Hematopoietic multipotent progenitor cell treated with erythropoietin and hydrocortisone succinate and interleukin-3 and kit ligand, for 17 days (in vitro differentiated cells): ENCODE data around the gene CNIH3.
"Not testable (repeated sequence)": the region's sequence is repeated elsewhere in the genome, so short reads cannot be mapped to it uniquely, and the experiment has no call there.

Source experiments
- DNase-seq: peaks from one replicate; pipeline ENCODE4 v3.0.0-alpha.2; 2015; ENCODE audit warnings: low spot score

Gene CNIH3

DNA sequence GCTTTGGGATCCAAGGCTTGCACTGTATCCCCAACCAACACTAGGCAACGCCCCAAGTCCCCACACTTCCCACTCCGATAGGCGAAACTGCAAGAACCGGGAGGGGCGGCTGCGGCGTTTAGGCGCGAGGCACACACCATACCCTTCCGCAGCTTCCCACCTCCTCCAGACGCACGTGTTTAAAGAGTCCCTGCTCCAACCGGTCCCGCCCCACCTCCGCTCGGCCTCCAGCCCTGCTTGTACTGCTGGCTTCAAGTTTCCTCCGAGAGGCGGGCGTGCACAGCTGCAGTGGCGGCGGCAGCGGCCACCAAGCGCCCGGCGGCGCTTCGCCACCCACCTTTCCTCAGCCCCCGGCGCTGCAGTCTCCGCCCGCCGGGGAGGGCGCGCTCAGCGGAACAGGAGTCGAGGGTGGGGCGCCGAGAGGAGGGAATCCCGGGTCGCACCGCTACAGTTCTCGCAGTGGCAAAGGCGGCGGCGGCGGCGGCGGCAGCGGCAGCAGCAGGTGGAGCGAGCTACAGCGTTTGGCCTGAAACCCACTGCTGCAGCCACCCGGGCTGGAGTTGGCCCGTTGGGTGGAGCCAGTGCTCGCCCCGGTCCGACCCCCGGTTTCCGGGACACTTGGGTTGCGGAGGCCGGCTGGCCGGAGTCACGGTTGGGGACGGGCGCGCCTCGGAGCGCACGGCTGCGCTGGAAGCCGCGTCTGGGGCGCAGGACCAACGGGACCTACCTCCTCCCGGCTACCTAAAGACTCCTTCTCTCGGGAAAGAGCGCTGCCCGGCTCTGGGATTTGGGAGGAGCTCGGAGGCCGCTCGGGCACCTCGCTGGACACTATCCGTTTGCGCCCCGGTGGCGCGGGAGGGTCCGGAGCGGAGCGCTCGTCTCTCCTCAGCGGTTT, at the start of gene CNIH3:
Gene CNIH3, plus strand, starts transcription at position 457 of the 895 bp plus-strand sequence. CDS start 858 bp downstream, outside the sequence.
- DNase-seq: no peak

DNA sequence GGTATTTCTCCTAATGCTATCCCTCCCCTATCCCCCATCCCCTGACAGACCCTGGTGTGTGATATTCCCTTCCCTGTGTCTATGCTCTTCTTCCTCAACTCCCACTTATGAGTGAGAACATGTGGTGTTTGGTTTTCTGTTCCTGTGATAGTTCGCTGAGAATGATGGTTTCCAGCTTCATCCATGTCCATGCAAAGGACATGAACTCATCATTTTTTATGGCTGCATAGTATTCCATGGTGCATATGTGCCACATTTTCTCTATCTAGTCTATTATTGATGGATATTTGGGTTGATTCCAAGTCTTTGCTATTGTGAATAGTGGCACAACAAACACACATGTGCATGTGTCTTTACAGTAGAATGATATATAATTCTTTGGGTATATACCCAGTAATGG, 49.6 kb upstream of the CNIH3 start:
- not testable (repeated sequence) for DNase-seq

DNA sequence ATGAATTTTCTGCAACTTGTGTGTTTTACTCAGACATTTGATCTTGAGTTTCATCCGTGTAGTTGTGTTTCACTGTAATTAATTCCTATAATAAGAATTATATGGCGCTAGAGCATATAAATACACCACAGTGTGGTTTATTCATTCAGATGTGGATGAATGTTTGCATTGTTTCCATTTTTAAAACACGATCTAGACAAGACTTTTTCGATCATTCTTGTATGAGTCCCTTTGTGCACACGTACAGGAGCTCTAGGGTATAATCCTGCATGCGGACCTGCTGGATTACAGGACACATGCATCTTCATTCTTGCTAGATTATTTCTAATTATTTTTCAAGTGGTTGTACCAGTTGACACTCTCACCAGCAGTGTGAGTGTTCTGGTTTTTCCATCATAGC, 46.8 kb upstream of the CNIH3 start:
- no peak for DNase-seq

DNA sequence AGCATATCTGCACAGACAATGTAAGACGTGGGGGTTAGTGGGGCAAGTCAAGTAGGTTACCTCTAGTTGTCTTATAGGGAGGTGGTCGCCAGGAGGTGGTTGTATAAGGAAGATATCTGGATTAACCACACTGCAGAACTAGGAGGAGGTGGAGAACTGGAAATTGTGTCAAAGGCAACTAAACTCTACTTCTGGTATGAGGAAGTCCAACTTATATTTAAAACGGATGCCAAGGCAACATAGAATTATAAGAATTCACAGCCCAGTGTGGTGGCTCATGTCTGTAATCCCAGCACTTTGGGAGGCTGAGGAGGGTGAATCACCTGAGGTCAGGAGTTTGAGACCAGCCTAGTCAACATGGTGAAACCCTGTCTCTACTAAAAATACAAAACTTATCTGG, 44.1 kb upstream of the CNIH3 start:
- DNase-seq: not testable (repeated sequence)

DNA sequence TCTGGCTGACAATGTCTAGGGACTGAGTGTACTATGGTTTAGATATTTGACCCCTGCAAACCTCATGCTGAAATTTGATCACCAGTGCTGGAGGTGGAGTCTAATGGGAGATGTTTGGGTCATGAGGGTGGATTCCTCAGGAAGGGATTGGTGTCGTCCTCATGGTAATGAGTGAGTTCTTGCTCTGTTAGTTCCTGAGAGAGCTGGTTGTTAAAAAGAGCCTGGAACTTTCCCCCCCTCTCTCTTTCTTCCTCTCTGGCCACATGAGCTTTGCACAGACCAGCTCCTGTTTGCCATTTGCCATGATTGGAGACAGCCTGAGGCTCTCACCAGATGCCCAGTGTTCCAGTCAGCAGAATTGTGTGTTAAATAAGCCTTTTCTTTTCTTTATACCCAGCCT, 36.6 kb upstream of the CNIH3 start:
- no peak for DNase-seq

DNA sequence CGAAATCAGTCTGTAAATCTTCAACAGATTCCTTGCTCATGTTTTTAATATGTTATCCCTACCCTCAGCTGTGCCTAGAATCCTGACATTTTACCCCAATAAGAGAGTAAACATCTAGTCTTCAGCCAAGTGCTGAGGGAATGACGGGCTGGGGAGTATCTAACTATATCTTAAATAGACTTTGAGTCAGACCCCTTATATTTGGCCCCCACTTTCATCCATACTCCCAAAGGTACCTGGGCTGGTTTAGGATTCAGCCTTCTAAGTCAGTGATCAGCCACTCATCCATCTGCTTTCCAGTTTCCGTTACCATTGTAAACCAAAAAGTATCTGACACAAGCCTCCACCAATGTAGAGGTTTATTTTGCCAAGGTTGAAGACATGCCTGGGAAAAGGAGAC, 36.1 kb upstream of the CNIH3 start:
- no peak for DNase-seq

DNA sequence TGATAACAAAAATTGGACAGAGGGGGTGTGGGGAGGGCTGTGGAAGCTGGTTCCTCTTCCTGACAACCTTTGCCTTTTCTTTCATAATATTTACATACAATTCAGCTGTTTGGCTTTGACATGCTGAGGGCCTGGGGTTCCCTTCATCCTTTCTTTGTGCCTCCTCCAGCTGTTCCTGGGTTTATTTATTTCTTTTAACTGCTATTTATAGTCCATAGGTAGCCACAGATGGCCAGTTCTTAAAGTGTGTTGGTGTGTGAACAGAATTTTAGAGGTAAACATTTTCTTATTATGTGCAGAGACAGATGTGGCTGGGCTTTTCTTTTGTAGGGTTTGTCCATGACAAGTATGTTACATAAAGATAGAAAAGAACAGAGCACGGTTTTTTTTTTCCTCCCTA, 34.1 kb upstream of the CNIH3 start:
- DNase-seq: no peak

DNA sequence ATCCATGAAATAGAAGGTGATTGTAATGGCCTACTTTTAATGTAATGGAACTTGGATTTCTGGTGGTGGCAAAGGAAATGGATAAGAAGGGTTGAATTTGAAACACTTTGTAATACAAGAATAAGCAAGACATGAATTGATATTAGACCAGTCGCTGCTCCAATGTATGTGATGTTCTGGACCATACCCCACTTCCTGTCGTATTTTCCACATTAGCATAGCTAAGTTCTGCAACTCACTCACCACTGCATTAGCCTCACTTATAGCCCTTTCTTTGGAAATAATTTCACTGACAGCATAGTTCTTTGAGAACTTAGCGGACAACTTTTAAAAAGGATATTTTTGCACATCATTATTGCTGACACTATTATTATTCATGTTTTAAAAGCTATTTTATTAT, 32.3 kb upstream of the CNIH3 start:
- DNase-seq: no peak

DNA sequence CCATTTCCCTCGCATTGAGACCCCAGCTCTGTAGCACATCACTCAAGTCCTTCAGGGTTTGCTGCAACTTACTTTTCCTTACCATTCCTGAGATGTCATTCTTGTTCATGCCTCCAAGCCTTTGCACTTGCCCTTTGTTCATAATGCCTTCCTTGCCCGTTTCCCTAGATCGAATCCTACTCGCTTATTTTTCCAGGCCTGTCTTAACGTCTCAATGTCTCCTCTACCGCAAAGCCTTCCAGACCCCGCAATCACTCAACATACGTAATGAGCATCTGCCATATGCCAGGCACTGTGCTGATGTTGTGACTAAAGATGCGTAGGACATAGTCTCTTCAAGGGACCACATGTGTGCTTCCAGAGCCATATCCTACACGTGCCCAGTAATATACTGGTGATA, 31.1 kb upstream of the CNIH3 start:
- no peak for DNase-seq

DNA sequence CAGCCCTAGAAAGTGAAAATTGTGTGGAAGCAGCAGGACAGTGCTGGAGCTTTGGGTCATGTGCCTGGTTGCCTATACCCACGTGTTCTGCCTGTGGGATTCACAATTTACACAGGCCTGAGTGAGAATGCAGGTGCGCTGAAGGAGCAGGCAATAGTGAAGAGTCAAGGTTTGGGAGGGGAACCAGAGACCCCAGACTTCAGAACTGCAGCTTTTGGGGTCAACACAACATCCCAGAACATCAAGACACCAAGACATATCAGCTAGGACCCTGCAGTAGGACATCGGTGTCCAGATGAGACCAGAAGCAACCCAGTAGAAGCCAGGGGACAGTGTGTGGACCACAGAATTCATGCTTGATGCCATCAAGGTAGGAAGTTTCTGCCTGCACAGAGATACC, 29.1 kb upstream of the CNIH3 start:
- no peak for DNase-seq

DNA sequence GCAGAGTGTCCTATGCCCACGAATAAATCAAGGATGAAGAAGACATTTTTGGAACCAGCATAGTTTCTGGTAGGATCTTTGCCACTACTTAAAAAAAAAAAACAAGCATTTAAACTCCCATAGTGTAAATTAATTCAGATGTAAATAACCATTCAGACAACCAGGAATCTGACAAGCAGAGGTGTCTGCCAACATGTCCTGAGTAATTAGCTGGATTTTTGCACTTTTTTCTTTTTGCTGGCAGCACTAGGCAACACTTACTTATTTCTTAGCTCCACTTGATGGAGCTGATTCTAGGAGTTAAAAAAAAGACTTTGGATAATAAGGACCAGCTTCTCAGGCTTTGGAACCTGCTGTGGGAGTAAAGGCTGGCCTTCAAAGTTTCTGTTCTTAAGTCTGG, 27.6 kb upstream of the CNIH3 start:
- no peak for DNase-seq

DNA sequence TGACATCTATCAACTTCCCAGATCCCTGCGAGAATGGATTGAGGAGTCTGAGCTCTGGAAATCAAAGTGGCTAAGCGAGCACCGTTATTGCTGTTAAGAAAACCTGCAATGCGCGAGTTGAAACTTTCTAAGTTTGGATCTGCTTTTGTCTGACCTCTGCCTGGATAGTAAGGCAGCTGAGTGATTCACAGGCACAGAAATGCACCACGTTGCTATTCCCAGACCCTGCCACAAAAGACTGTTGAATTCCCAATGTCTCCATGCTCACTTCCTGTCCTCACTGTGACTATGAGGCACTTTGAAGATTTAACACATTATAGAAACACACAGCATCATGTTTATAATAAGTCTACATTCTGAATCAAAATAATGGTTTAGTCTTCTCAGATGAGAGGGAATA, 27.1 kb upstream of the CNIH3 start:
- no peak for DNase-seq

DNA sequence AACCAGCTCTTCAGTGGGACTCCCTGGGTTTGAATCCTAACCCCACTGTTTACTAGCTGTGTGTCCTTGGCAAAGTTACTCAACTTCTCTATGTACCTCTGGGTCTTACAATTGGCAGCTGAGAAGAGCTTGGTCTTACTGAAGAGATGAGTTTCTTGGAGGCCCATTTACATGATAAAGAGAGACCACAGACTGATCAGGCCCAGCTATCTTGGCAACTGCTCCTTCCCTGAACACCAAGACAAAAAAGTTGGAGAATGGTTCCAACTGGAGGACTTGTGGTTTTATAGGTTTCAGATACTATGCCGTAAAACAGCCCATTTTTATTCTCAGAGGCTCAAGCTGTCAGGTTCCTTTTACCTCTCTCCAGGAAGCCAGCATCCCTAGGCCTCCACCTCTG, 24.8 kb upstream of the CNIH3 start:
- DNase-seq: no peak

DNA sequence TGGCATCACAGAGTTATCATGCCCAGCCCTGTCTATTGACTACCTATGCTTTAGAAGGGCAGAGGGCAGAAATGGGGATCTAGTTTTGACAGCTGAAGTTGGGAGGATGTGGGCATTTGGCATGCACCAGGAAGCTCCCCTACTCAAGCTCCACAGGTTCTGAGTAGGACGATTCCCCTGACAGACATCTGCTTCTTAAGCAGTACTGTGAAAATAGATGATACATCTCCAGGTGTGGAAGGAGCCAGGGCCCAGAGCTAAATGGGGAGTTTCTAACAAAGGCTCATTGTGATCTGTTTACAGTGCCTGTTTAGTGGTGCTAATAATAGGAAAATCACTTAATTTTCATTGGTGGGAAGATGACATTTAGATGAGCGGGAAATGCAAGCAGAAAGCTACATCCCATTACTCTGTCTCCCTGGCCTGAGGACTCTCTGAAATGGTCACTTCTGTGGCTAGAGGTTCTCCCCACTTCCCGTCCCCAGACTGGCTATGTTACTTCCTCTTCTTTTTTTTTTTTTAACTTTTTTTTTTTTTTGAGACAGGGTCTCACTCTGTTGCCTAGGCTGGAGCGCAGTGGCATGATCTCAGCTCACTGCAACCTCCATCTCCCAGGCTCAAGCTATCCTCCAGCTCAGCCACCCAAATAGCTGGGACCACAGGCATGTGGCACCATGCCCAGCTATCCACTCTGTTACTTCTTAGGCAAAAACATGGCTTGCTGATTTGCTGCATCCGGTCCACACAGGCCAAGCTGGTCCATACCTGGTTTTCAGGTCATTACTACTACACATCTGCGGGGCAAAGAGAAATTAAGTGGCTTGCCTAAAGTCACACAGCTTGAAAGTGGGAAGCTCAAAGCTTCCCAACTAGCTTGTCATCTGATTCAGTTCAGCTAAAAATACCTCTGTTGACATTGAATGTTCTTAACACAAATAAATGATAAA, 23.2 kb upstream of the CNIH3 start:
- DNase-seq: no peak

DNA sequence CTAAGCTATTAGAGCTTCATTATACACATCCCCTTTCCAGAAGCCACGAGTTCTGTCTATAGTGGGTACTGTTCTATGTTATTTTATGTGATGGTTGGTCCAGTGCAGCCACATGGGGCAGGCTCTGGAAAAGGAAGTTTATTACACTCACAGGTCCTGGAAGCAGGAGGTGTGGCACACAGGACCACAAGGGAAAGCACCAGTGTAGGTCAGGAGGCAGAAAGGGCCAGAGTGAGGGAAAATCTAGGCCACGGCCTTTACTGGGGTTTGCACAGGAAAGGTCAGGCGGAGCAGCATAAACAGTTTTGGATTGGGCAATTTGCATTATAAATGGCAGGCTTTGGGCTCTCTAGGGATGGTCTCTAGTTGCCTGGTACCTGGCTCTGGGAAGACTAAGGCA, 21.8 kb upstream of the CNIH3 start:
- no peak for DNase-seq

DNA sequence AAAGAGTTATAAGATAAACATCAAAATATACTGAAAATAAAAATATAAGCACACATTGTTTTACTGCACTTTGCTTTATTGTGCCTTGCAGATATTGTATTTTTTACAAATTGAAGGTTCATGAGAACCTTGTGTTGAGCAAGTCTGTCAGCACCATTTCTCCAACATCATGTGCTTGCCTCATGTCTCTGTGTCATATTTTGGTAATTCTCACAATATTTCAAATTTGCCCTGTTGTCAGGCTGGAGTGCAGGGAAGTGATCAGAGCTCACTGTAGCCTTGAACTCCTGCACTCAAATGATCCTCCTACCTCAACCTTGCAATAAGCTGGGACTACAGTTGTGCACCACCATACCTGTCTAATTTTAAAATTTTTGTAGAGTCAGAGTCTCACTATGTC, 21.3 kb upstream of the CNIH3 start:
- DNase-seq: no peak

DNA sequence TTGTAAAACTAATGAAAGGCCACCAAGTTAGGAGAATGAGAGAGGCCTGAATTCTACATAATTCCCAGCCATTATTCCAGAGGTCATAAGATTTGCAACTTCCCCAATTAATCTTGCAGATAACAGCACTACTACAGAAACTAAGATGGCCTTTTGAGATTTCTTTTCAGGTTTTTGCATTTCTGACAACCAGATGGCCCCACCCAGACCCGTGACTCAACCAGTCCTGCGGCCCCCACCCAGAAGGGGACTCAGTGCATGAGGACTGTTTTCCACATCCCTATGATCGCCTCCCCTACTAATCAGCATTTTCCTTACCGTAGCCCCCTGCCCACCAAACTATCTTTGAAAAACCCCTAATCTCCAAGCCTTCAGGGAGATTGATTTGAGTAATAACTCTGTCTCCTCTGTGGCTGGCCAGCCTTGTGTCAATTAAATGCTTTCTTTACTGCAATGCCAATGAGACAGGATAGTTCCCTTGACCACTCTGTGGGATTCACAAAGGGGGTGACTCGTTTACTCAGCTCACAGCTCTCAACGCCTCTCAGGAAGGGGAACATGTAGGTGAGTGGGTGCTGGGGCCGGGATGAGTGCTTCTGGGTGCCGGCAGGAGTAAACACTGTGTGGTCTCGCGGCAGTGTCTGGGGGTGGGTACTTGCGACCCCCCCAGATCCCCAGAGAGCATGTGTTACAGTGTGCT, 10.5 kb upstream of the CNIH3 start:
- no peak for DNase-seq

DNA sequence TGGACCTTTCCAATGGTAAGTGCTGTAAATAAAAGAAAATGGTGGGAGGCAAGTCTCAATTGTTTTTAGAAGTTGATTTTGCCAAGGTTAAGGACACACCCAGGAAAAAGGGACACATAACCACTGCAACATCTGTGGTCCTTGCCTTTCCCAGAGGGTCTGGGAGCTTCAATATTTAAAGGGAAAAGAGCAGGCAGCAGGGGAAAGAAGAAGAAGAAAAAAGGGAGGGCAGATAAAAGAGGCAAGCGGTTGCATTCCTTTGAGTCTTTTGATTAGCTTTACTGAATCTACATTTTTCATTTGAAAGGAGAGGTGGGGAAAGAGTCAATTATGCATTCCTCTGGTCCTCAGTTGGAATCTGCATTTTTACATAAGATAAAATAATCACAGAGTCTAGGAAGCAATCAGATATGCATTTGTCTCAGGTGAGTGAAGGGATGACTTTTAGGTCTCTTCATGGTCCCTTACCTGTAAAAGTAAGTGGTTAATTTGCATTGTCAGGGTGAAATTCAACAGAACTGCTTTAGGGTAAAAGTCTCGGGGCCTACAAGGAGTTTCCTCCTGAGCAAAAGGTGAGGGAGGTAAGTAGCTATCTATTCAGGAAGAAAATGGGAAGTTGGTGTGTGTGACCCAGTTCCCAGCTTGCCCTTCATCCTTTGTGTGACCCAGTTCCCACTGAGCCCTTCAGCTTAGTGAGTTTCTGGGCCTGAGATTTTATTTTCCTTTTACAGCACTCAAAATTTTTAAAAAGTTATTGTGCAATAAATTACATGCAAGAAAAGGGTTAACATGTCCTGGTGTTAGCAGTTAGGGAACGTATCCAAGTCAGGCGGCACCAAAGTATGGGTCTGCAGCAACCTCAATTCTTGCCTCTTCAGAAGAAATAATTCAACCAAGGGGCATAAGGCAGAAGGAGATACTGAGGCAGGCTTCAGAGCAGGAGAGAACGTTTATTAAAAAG, 8.6 kb upstream of the CNIH3 start:
- no peak for DNase-seq

DNA sequence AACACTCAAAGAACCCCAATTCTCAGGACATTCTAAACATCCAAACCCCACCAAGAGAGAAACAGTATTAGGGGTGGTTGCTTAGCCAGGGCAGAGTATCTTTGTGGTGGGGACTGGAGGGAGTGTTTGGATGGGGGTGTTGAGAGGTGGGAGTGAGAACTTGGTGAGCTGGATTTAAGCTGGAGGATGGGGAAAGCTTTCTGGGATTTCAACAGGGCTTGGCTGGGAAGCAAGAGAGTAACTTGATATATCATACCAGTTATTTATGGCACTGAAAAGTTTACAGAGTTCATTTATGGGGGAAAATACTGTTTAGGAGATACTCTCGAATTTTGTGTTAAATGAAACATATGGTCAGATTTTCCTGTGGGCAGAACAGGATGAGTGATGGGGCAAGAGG, 6.8 kb upstream of the CNIH3 start:
- DNase-seq: no peak

DNA sequence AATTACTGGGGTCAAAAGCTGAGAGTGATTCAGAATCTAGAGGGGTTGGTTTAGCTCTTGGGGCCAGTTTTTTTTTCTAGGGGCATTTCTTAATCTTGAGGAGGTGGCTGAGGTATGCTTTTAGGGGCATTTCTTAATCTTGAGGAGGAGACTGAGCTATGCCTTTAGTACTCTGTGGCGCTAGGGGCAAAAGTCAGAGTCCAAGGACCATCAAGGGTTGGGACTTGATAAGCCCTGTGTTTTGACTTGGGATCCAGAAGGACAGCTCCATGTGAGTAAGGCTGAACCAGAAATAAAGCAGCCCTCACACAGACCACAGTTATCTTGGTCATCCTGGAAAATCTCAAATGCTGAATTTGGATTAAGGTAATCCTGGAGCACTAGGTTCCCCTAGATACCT, 3.9 kb upstream of the CNIH3 start:
- DNase-seq: no peak

DNA sequence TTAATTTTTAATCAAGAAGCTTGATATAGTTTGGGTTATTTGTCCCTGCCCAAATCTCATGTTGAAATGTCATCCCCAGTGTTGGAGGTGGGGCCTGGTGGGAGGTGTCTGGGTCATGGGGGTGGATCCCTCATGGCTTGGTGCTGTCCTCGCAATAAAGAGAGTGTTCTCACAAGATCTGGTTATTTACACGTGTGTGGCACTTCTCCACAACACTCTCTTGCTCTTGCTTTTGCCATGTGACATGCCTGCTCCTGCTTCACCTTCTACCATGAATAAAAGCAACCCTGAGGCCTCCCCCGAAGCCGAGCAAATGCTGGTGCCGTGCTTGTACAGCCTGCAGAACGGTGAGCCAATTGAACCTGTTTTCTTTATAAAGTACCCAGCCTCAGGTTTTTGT, 2.6 kb upstream of the CNIH3 start:
- DNase-seq: no peak
